Stimulated activated CD4-positive, alpha-beta T cell treated with anti-CD3 and anti-CD28 coated beads, Interleukin-2, amount 100 ng/mL, for 4 hours (primary cell): ENCODE measurements around the gene NPIPA8.
"Not testable (repeated sequence)": the region's sequence is repeated elsewhere in the genome, so short reads cannot be mapped to it uniquely, and the experiment has no call there.

Experiments used
- DNase-seq: peaks from one replicate; pipeline ENCODE4 v3.0.0-alpha.2; 2020; ENCODE audit warnings: low read depth

NPIPA8 gene

DNA sequence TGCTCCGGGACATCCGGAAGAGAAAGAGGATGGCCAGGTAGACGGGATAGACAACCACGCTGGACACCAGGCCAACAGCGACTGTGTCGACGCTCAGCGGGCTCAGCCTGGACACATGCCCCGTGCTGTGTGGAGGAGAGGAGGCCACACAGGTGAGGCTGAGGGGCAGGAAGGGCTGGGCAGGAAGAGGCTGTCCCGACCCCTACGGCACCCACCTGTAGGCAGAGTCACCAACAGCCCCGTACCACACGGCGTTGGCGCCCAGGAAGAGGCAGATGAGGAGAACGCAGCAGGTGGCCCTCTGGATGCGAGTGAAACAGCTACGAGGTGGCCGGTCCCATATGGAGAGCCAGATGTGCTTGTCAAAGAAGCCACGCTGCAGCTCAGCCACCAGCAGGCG, at the start of gene NPIPA8:
TSS of gene NPIPA8 (minus strand) at position 101 of the 400 bp plus-strand sequence. CDS start 4,074 bp downstream, outside the sequence.
- DNase-seq, result not testable (repeated sequence)

DNA sequence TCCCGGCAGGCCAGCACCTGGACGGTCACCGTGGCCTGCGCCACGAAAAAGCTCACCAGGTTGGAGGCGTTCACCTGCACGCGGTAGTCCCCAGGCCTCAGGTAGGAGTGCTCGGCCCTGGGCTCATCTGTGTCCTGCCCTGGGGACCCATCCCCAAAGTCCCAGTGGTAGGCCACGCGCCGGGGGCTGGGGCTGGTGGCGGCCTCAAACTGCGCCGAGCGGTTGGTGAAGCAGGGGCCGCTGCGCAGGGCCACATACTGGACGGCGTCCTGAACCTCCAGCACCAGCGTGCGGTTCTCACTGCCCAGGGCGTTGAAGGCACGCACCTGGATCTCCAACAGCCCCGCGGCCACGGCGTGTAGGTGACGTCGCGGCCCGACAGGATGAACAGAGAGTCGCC, 48.7 kb upstream of the NPIPA8 start:
- DNase-seq, result not testable (repeated sequence)

DNA sequence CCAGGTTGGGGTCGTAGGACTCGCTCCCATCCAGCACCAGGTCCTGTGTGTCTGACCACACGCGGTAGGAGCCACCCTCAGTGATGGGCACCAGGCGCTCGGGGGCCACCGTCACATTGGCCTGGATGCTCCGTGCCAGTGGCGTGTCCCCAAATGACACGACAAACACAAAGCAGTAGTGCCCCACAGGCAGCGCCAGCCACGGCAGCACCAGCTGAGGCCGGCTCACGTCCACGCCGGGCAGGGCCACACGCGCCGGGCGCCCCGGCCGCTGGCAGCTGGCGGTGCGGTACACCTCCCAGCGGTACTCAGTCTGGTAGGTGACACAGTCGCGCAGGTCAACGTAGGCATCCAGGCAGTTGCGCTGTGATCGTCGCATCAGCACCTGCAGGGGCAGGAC, 48.3 kb upstream of the NPIPA8 start:
- DNase-seq, result not testable (repeated sequence)

DNA sequence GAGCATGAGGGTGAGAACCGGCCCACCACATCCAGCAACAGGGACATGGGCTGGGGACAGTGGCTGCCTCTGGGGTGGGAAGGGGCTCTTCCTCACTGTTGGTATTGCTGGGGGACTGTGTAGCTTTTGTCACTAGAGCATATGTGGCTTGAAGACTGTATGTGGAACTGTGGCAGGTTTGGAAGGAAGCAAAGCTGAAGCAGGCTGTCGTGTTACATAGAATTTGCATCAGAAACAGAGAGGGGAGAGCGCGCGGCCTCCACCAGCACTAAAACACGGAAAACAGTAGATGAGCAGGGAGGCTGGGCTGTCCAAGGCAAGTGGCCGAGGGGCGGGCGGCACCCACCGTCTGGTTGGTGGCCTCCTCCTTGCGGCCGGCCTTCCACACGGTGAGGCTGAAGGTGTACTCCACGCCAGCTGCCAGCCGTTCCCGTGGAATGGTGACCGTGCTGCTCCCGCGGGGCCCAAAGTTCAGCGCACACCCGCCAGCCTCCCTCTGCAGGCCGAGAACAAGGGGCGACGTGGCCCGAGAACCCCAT, 47.6 kb upstream of the NPIPA8 start:
- DNase-seq, result not testable (repeated sequence)

DNA sequence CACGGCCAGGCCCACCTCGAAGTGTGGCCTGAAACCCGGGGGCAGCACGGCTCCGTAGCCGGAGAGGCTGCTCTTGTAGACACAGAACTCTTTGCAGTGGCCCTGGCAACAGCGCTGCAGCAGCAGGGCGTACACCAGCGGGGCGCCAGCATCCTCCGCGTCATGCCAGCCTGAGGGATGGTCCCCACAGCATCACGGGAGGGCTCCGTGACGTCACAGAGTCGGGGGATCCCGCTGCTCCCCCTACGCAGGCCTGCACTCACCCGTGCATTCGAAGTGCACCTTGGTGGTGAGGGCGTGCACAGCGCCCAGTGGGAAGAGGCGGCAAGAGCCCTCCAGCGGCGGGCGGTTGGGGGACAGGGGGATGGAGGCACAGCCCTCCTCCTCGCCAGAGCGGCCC, 46.2 kb upstream of the NPIPA8 start:
- DNase-seq, result not testable (repeated sequence)

DNA sequence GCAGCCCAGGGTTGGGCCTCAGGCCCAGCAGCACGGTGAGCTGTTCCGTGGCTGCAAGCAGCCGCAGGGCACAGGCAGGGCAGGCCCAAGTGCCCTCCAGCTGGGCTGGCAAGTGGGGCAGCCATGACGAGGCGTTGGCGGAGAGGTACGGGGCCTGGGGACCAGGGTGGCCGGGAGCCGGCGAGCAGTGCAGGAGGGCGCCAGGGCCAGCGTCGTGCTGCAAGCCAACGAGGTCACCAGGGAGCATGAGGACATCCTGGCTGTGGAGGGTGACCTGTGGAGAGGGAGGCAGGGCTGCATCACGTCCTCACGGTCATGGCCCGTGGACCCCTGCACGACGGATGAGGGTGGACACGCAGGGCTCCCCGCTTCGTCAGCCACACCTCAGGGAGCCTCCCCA, 11.2 kb upstream of the NPIPA8 start:
- DNase-seq, result not testable (repeated sequence)

DNA sequence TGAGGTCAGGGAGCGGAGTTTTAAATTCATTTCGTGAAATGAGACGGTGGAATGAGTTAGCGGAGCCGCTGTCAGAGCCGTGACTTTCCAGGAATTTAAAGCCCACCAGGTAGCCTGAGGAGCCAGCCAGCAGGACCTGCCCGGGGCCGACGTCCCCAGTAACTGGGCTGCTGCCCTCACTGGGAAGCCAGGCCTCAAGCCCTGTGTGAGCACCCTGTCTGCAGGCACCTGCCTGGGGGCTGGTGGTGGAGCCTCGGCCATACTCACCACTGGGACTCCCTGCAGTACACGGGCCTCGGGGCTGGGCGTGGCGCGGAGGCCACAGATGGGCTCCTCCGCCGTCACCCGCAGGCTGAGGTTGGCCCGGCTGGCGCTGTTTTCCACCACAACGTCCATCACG, 10.5 kb upstream of the NPIPA8 start:
- not testable (repeated sequence) for DNase-seq

DNA sequence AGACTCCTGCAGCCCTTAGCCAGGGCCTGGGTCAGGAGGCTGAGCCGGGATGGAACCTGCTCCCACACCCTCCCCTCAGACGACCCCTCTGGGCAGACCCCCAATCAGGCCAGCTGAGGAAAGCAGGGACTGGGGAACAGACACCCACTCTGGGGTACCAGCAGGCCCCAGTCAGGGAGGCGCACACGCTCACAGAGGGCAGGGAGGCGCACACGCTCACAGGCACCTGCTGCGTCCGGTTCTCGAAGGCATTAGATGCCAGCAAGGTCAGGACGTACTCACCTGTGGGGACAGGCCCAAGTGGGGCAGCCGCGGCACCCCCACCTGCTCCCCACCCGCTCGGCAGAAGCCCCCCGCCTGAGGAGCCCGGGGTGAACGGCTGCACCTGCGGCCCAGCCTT, 8.1 kb upstream of the NPIPA8 start:
- not testable (repeated sequence) for DNase-seq

DNA sequence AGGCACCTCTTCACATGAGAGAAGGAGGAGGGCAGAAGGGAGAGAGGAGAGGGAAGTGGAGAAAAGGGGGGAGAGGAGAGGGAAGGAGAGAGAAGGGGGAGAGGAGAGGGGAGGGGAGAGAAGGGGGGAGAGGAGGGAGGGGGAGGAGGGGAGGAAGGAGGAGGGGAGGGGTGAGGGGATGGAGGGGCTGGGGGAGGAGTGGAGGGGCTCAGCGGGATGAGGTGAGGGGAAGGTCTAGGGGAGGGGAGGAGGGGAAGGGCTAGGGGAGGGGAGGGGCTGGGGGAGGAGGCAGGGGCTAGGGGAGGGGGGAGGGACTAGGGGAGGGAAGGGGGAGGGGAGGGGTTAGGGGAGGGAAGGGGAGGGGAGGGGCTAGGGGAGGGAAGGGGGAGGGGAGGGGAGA, 5.5 kb upstream of the NPIPA8 start:
- not testable (repeated sequence) for DNase-seq

DNA sequence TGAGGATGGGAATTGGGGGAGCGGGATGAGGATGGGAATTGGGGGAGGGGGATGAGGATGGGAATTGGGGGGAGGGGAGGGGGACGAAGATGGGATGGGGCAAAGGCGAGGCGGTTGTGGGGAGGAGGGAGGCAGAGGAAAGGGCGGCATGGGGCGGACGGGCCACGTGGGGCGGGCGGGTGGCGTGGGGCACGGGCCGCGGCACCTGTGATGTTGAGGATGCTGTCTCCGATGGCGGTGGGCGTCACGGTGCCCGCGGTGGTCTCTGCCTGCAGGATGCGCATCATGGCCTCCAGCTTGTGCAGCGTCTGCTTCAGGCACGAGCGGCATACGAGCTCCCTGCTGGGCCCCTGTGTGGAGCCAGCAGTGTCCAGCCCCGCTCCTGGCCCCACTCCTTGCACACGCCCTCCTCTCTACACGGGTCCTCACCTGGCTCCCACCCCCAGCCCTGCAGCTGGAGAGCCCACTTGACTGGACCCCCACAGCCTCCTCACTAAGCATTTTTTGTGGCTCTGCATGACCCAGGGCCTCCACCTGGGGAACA, 5.0 kb upstream of the NPIPA8 start:
- DNase-seq, result not testable (repeated sequence)

DNA sequence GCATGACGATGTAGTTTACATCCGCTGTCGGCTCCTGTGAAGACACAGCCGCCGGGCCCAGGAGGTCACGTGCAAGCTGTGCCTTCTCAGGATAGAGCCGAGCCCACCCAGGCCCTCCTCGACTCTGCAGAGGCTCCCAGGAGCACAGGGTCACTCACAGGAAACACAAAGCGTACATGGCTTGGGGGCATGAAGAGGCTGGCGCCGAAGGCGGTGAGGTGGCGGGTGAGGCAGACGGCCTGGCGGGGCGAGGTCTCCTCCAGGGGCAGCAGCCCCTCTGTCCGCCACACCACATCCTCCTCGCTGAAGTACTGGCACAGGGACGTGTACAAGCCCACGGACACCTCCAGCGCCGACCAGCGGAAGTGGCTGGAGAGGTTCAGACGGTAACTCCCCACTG, 2.7 kb upstream of the NPIPA8 start:
- DNase-seq, result not testable (repeated sequence)

DNA sequence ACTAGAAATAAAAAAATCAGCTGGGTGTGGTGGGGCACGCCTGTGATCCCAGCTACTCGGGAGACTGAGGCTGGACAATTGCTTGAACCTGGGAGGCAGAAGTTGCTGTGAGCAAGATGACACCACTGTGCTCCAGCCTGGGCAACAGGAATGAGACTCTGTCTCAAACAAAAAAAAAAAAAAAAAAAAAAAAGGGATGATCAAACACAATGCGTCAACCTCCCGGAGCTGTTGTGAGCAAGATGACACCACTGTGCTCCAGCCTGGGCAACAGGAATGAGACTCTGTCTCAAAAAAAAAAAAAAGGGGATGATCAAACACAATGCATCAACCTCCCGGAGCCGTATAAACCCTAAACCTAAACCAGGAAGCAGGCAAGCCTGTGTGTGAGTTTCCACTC, 24.7 kb downstream of the NPIPA8 start:
- DNase-seq, result not testable (repeated sequence)

DNA sequence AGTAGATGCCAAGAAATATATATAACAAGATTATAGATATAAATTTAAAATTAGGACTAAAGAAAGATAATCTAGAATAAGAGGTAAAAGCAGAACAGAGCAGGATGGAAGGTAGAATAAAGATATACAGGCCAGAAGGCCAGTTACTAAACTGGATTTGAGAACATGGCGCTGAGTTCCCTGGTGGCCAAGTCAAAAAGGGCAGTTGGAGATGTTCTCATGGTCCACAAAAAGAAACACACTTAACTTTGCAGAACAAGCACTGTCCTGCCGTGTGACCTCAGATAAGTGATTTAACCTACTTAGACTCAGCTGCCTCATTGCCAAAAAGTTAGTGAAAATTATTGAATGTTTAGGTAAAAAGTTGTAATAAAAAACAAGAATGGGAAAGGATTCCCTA, 27.4 kb downstream of the NPIPA8 start:
- not testable (repeated sequence) for DNase-seq

DNA sequence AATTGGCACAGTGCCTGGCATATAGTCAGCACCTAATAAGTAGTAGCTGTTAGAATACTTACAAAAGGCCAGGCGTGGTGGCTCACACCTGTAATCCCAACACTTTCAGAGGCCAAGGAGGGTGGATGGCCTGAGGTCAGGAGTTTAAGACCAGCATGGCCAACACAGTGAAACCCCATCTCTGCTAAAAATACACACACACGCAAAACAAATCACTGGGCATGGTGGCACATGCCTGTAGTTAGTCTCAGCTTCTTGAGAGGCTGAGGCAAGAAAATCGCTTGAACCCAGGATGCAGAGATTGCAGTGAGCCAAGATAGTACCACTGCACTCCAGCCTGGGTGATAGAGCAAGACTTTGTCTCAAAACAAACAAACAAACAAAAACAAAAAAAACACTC, 29.3 kb downstream of the NPIPA8 start:
- not testable (repeated sequence) for DNase-seq

DNA sequence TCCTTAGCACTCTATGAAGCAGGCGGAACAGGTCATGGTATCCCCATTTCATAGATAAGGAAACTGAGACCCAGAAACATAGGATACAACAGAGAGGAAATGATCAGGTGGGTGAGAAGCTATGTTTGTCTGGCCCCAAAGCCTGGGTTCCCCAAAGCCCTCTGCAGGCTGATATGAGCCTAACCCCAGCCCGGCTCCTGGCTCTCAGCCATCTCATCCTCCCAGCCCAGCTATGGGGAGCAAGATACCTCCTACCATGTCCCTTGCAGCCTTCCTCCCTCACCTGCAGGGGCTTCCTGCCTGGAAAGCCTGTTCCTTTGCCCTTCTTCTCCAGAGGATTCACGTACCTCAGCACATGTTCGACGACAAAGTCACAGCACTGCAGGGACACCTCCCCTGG, 30.5 kb downstream of the NPIPA8 start:
- not testable (repeated sequence) for DNase-seq

DNA sequence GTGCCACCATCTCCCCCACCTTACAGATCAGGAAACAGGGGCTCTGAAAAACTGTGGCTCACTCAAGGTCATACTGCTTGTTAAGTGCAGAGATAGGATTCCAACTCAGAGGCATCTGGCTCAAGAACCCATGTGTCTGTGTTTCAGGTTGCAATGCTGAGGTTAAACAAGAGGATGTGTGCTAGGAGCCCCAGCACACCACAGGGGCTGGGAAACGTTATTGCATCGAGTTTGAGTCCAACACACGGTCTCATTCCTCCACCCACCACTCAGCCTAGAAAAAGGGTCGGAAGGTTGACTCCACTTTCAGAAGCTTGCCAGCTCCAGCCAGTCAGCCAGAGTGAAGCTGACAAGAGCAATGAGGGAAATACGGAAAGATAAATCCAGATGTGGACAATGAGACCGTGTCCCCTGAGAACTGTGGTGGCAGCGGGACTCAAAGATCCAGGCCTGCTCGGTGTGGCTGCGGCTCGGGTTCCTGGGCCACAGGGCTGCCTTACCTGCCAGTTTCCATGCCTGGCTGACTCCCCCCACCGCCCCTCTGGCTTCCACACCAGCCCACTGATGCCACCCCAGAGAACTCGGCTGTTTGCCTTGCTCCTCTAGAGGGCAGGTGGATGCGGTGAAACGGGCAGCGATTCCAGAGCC, 33.4 kb downstream of the NPIPA8 start:
- DNase-seq, result not testable (repeated sequence)

DNA sequence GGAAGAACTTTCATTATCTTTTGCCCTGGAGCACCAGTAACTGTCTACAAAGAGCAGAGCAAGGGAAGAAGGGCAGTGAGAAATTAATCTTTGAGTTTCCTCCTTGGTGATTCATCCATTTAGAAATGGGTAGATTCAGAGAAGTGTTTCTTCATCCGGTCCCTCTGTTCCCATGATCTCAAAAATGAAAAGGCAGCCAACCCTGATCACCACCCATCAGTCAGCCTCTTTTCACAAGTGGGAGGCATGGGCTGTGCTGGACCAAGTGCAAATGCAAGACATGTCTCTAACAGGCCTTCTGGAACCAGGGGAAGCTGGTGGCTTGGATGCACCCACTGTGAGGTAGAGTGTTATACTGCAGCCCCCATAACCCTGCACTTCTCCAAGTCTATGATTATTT, 38.8 kb downstream of the NPIPA8 start:
- not testable (repeated sequence) for DNase-seq

DNA sequence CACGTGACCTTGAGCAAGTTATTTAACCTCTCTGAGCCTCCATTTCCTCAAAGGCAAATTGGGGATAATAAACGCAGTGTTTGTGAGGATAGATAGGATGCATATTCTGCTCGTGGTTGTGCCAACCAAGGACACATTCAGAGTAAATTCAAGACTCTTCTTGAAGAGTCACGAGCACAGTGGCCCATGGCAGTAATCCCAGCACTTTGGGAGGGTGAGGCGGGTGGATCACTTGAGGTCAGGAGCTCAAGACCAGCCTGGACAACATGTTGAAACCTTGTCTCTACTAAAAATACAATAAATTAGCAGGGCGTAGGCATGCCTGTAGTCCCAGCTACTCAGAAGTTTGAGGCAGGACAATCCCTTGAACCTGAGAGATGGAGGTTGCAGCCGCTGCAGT, 39.6 kb downstream of the NPIPA8 start:
- not testable (repeated sequence) for DNase-seq

DNA sequence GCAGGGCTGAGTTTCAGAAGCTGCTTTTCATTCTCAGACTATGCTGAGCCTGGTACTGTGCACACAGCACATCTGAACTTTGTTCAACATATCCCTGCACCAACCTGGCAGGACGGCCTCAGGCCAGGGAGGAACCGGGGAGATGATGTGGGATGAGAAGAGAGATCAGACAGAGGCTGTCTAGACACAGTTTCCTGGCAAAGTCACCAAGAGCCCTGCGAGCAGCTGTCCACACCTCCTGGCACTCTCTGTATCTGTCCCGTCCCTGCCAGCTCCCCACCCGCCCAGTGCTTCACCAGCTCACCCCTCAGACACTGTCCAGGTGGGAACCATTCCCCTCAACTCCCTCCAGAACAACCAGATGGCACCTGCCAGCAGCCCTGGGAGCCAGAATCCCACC, 42.2 kb downstream of the NPIPA8 start:
- not testable (repeated sequence) for DNase-seq

DNA sequence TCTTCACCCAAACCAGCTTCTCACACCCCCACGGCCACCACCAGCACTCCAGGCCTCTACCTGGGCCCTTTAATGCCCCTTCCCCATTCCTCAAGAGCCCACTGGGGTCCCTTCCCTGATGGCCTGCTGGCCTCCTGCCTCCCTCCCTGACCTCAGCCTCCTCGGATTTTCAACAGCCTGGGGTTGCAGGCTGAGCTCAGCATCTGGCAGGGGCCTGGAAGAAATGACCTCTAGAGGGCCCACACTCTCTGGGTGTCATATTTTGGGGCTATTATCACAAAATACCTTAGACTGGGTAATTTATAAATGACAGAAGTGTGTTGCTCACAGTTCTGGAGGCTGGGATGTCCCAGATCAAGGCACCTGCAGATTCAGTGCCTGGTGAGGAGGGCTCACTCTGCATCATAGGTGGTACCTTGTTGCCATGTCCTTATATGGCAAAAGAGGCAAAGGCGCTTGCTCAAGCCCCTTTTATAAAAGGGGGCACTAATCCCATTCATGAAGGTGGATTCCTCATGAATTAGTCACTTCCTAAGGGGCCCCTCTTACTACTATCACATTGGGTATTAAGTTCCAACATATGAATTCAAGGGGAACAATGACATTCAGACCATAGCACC, 43.1 kb downstream of the NPIPA8 start:
- not testable (repeated sequence) for DNase-seq

DNA sequence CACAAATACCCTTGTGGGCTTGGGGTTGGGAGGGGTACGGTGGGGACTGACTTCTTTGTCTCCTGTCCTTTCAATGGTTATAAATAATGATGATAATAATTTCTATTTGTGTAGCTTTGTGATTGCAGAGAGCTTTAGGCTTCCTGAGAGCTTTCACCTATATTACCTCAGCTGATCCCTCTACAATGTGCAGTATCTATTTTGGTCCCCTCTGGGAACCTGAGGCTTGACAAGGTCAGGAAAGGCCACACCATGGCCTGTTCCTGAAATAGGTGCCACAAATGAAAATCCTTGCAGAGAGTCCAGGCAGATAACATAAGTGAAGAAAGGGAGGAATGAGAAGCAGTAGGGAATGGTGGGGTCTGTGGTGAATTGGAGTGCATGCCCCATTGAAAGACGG, 45.6 kb downstream of the NPIPA8 start:
- DNase-seq, result not testable (repeated sequence)

DNA sequence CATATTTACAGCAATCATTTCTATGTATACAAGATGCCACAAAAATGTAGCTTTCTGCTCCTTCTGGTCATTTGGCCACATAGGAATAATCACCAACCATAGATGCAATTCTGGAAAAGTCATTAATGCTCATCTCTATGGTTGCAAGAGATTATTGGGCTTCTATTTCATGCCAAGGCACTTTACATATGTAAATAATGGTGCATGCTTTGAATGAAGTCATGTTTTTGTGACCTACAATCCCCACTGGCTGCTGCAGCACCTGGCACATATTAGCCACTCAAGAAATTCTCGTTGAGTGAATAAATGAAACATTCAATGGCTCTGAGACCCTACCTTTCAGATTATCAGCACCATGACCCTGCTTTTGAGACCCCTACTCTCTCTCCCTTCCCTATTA, 50.2 kb downstream of the NPIPA8 start:
- DNase-seq, result not testable (repeated sequence)

DNA sequence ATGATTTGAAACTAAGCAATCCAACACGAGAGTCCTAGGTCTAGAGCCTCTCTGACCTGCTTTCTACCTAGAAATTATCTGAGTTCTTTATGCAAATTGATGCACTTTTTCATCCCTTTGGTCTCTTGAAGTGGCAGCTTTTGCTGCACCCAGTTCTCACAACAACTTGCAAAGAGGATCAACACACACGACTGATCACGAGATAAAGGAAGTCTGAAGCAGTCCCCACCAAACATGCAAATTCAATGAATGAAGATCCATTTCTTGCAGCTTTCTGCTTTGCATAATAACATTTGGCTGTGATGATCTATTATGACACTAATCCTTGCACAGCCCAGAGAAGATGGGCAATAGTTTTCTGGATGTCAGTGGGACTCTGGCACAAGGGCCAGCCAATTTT, 56.2 kb downstream of the NPIPA8 start:
- not testable (repeated sequence) for DNase-seq
